ENCODE data around the gene THBS1.

THBS1 gene

GRCh38 chr15:39580485-39581241 lies at the start of gene THBS1:
THBS1 (plus strand) TSS chr15:39581079; CDS start chr15:39581858, 779 bp downstream.
- peak; percentile 10 for DNase-seq (ENCODE audit: low read depth)

DNA sequence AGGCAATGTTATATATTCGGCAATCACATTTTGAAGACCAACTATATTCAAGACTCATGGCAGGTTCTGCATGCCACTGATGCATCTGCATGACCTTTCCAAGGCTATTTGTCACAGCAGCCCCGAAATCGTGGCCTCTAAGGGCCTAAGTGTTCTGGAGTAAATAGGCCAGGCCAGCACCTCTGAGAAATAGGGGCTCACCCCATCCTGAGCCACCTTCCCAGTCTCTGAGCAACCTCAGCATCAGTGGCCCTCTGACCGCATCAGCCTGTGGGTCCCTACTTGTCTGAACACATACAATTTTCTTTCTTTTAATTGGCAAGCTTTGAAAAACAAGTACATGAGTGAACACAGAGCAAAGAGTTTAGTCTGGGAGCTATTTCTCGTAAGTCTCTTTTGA lies 45.9 kb upstream of the THBS1 start:
- no peak for DNase-seq (ENCODE audit: low read depth)

- no peak for DNase-seq (ENCODE audit: low read depth)
Measured at GRCh38 chr15:39535466-39535865, 45.4 kb upstream of the THBS1 start.

DNA sequence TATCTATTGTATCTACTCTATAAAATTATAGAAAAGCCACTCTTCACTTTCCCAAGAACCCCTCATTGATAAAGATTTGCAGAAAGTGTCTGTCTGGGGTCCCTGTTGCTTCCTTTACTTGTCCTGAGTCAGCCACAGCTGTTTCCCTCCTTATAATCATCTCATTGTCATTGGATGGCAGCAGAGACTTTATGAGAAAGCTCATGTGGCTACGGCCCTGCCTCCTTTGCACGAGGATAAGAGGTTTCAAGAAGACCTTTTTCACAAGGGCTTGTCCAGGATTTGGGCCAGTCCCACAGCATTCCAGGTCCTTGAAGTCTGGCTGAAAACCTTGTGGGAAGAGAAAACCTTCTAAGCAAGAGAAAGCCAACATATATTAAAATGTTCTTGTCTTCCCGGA lies 41.9 kb upstream of the THBS1 start:
- no peak for DNase-seq (ENCODE audit: low read depth)

GRCh38 chr15:39539466-39539865 lies 41.4 kb upstream of the THBS1 start:
- no peak for DNase-seq (ENCODE audit: low read depth)

- DNase-seq (ENCODE audit: low read depth), result no peak
Measured at GRCh38 chr15:39539973-39540558, 40.8 kb upstream of the THBS1 start.

- no peak for DNase-seq (ENCODE audit: low read depth)
Measured at GRCh38 chr15:39542385-39543065, 38.4 kb upstream of the THBS1 start.

DNA sequence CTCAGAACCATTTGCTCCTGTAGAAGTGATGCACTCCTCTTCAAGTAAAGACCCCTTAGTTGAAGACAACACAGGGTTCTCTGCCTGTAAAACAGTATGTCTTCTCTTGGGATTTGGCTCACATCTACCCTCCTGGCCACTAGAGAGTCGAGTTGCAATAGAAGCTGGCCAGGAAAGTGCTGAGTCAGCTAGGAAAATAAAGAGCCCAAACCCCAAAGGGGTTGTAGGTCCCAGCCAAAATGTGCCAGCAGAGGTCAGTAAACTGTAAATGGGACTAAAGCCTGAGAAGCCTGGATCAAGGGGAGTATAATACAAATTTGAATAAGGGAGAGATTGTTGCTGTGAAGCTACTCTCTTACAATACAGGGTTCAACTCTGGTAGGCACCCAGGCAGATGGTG lies 37.2 kb upstream of the THBS1 start:
- DNase-seq (ENCODE audit: low read depth), result no peak

DNA sequence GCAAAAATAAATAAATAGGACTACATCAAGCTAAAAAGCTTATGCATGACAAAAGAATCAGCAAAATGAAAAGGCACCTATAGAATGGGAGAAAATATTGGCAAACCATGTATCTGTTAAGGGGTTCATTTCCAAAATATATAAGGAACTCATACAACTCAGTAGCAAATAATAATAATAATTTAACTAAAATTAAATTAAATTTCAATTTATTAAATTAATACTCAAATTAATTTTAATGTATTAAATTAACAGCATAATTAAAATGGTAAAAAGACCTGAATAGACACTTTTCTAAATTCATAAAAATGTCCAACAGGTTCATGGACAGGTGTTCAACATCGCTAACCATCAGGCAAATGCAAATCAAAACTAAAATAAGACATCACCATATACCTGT lies 34.0 kb upstream of the THBS1 start:
- no peak for DNase-seq (ENCODE audit: low read depth)

- no peak for DNase-seq (ENCODE audit: low read depth)
Measured at GRCh38 chr15:39548561-39548960, 32.3 kb upstream of the THBS1 start.

DNA sequence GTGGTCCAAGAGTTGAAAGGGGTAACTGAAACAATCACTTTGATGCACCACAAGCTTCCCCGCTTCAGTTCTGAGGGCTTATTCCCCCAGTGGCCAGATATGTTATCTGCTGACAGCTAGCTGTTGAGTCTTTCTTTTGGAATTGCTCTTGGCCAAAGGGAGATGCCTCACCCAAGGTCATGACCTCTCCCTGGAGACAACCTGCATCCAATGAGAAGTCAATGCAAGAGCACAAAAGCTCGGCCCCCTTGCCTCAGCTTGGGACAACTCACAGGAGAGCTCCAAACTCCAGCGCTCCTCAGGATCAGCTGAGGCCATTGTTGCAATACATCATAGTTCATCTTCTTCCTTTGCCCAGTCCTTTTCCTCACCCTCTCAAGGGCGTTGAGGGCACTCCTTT lies 31.0 kb upstream of the THBS1 start:
- DNase-seq (ENCODE audit: low read depth), result no peak

DNA sequence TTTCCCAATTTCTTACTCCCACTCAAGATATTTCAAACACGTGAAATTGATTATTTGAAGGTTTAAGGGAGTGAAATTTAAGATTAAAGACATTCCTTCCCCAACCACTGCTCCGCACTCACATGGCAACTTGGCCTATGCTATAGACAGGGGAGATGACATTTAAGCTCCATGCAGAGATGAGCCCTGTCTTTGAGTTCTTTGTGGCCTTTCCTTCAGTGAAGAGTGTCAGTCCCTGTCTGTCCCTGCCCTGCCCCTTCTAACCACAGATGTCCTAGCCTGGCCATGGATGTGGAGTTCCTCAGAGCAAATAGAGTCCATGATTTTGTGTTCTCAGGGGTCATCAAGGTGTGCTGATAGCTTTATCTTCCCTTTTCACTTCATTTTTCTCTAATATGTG lies 29.4 kb upstream of the THBS1 start:
- DNase-seq (ENCODE audit: low read depth), result no peak

- DNase-seq (ENCODE audit: low read depth), result no peak
Measured at GRCh38 chr15:39552556-39552955, 28.3 kb upstream of the THBS1 start.

DNA sequence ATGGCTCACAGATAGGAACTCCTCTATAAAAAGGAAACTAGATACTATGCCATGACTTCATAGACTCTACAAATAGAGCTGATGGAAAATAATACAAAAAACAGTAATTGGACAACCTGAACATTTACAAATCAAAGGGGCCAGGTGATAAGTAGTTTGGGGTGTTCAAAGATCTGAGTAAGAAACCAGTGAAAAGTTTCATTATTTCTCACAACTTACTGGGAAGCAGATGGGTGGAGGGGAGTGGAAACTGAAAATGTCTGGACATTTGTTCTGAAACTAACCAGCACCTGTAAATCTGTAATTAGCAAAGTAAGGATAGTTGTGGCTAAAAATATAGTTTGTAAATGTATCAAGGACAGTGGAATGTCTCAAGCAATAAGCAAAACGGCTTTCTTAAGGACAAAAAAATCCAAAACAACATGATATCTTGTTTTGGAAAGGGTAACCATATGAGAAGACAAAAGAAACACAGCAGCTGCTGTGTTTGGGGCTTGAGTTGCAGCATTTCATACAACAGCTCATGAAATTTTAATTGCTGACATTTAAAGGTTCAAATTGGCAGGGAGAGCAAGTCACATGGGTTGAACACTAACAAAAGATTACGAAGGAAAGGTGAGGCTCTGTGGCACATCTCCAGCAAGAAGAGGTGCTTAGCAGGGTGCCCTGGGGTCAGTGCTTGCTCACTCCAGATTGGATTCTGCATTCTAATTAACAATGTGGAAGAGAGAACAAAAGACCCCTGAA lies 26.8 kb upstream of the THBS1 start:
- no peak for DNase-seq (ENCODE audit: low read depth)

GRCh38 chr15:39554746-39555387 lies 26.0 kb upstream of the THBS1 start:
- no peak for DNase-seq (ENCODE audit: low read depth)

DNA sequence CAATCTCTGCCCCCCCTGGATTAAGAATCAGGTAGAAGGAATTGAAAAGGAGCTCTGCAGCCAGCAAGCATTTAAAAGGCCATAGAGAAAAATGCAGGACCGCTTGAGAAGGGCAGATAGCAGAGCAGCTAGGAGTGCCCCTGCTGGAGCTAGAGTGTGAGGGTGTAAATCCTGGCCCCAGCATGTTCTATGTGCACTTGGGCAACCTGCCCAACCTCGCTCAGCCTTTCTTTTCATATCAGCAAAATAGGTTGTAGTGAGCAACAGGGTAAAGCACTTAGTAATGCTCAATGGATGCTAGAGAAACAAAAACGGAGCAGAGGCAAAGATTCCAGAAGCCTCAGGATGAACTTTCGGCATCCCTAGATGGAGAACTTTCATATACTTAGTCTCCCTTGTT lies 25.0 kb upstream of the THBS1 start:
- no peak for DNase-seq (ENCODE audit: low read depth)

DNA sequence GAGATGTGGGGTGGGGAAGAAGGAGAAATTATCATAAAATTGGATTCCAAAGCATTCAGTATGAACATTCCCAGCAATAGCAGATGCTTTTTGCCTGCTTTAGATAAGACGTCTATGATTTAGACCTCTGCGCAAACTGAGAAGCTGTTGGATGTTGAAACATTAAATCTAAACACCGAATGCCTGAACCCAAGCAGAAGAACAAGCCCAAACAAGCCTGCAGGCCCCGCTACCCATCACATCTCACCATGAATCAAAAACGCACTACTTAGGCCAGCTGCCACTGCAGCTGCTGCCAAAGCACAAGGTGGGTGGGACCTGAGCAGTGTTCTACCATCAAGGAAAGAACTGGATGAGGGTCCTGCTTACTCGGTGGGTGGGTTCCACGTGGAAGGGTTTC lies 24.4 kb upstream of the THBS1 start:
- no peak for DNase-seq (ENCODE audit: low read depth)

GRCh38 chr15:39558421-39558820 lies 22.5 kb upstream of the THBS1 start:
- DNase-seq (ENCODE audit: low read depth), result no peak

DNA sequence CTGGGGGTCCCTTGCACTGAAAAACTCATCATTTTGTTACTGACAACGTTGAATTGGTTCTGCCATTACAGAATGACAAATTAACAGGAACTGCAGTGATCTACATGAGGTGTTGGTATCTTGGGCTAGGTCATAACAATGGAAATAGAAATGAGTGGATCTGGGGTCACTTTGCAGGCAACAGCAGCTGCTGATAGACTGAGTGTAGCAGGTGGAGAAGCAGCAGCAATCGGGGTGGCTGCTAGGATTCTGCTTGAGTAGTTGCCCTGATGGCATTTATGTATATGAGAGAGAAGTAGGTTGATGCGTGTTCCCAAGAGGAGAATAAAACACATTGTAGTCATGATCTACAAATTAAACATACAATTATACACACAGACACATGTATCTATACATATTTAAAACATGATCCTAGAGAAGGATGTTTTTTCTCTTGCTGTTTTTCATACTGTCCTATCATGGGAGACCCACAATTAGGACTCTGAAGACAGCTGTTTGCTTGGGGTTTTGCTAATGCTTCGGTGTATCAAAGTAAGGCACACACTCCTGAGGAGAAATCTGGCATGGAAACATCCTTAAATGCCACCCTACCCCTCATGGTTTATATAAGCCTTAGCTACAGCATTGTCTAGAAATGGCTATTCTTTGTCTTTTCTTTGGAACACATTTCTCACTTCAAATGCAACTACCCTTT lies 15.8 kb upstream of the THBS1 start:
- no peak for DNase-seq (ENCODE audit: low read depth)

DNA sequence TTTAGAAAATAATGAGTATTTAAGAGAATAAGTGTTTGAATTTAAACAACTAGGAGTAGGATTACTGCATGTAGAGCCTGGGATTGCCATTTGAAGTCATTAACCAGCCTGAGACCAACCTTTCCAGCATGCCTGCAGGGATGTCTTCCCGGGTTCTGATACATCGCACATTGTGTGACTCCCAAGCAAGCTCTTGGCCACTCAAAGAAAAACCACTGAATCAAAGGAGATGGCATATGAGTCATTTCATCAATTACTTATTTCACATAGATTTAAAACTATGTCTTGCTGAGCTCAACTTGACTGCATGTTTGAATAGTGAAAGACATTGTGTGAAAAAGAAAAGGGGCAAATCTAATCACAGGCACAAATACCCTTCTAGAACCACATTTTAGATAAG lies 15.0 kb upstream of the THBS1 start:
- DNase-seq (ENCODE audit: low read depth), result no peak

- DNase-seq (ENCODE audit: low read depth), result no peak
Measured at GRCh38 chr15:39573287-39573686, 7.6 kb upstream of the THBS1 start.

- DNase-seq (ENCODE audit: low read depth), result no peak
Measured at GRCh38 chr15:39573844-39574243, 7.0 kb upstream of the THBS1 start.
